ENCODE data around the gene SRD5A3. TPM values are rescaled to one million over a fixed set of nuclear protein-coding genes. Genes with fewer than 3 reads are reported as not detected.
A peak's percentile ranks its signal among the peaks of the same experiment; 100 is the strongest.

SRD5A3 gene
- total and polyA plus RNA-seq, 10 of the 15 experiments (the other 5 are each of a cell fraction or from before 2014, with no cell fraction given), result 1.6 to 20.4 (median 6.1) TPM

- TF ChIP-seq ASH2L (IDR thresholded peaks at IDR 0.05; ENCODE audit: borderline replicate concordance, low read depth) (no peak; the same call in 1 of the 2 replicates), IRF4 (IDR thresholded peaks at IDR 0.05; ENCODE audit: low read depth, low read length) (no peak), MXI1 (IDR thresholded peaks at IDR 0.05; ENCODE audit: low read depth, low read length) (peak; percentile 67), GABPA (IDR thresholded peaks at IDR 0.05; ENCODE audit: low read depth) (no peak), ZNF24 (IDR thresholded peaks at IDR 0.05) (no peak), ZSCAN29 (IDR thresholded peaks at IDR 0.05) (0 out of 2 replicates have a peak, but pooled peaks have one; percentile 25)
These were observed 49.7 kb downstream of the SRD5A3 start, which contains the start of gene TMEM165 (continued) for GRCh38 chr4:55395529-55396307.

GRCh38 chr4:55396308-55397125 is 50.5 kb downstream of the SRD5A3 start:
- POLR2A ChIA-PET, result interaction anchor here (0.7 to 2.3 kb wide), 9 partner anchors 10 to 552 kb away, joined by 3 to 7 read pairs (median 4); partner anchors contain the start of genes CEP135 and SRD5A3
- under 1% methylated on average over 41 of the region's 41 CpGs for WGBS (ENCODE audit: insufficient coverage, insufficient replicate concordance, low lambda C conversion rate, missing lambda C conversion rate)
- peaks cover 3% of the 10 kb centered on the region; the same call in 1 of the 2 replicates for H3K4me1 ChIP-seq (ENCODE audit: control insufficient read depth, insufficient read depth, low read length)
- TF ChIP-seq GABPA (IDR thresholded peaks at IDR 0.05; ENCODE audit: low read depth) (0 out of 2 replicates have a peak, but pooled peaks have one; percentile 1), NFIC (IDR thresholded peaks at IDR 0.05; ENCODE audit: low read depth, low read length) (no peak)
- TF ChIP-seq, protein P1, sequence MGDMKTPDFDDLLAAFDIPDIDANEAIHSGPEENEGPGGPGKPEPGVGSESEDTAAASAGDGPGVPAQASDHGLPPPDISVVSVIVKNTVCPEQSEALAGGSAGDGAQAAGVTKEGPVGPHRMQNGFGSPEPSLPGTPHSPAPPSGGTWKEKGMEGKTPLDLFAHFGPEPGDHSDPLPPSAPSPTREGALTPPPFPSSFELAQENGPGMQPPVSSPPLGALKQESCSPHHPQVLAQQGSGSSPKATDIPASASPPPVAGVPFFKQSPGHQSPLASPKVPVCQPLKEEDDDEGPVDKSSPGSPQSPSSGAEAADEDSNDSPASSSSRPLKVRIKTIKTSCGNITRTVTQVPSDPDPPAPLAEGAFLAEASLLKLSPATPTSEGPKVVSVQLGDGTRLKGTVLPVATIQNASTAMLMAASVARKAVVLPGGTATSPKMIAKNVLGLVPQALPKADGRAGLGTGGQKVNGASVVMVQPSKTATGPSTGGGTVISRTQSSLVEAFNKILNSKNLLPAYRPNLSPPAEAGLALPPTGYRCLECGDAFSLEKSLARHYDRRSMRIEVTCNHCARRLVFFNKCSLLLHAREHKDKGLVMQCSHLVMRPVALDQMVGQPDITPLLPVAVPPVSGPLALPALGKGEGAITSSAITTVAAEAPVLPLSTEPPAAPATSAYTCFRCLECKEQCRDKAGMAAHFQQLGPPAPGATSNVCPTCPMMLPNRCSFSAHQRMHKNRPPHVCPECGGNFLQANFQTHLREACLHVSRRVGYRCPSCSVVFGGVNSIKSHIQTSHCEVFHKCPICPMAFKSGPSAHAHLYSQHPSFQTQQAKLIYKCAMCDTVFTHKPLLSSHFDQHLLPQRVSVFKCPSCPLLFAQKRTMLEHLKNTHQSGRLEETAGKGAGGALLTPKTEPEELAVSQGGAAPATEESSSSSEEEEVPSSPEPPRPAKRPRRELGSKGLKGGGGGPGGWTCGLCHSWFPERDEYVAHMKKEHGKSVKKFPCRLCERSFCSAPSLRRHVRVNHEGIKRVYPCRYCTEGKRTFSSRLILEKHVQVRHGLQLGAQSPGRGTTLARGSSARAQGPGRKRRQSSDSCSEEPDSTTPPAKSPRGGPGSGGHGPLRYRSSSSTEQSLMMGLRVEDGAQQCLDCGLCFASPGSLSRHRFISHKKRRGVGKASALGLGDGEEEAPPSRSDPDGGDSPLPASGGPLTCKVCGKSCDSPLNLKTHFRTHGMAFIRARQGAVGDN (IDR thresholded peaks at IDR 0.05), result 0 out of 2 replicates have a peak, but pooled peaks have one; percentile 3
- TF ChIP-seq, protein P2, sequence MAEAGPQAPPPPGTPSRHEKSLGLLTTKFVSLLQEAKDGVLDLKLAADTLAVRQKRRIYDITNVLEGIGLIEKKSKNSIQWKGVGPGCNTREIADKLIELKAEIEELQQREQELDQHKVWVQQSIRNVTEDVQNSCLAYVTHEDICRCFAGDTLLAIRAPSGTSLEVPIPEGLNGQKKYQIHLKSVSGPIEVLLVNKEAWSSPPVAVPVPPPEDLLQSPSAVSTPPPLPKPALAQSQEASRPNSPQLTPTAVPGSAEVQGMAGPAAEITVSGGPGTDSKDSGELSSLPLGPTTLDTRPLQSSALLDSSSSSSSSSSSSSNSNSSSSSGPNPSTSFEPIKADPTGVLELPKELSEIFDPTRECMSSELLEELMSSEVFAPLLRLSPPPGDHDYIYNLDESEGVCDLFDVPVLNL (IDR thresholded peaks at IDR 0.05; ENCODE audit: low read depth, low read length), result no peak

More at GRCh38 chr4:55396308-55397125, 50.5 kb downstream of the SRD5A3 start:
- ChIA-PET RAD21 (ENCODE audit: unreplicated experiment) (interaction anchor here (0.7 to 6.1 kb wide), 3 partner anchors 13 to 1042 kb away, joined by 3 to 41 read pairs (median 3); no protein-coding TSS in a partner anchor), CTCF (interaction anchor here (8.4 kb wide), 1 partner anchor 13 kb away, joined by 75 read pairs; no protein-coding TSS in a partner anchor), SMC1A (ENCODE audit: uncharacterized antibody, unreplicated experiment) (interaction anchor here (1.0 to 3.3 kb wide), 4 partner anchors 22 to 149 kb away, joined by 3 to 12 read pairs (median 5); partner anchors contain the start of gene SRD5A3)
- Histone ChIP-seq H2AFZ (ENCODE audit: control insufficient read depth, low read depth, low read length) (peak overlapping the region; percentile 94), H3K4me3 (peak overlapping the region; percentile 88), H3K4me2 (ENCODE audit: control insufficient read depth, insufficient read depth) (peak overlapping the region; percentile 82), H3K9me3 (replicated peaks; ENCODE audit: control insufficient read depth, insufficient read depth, low read length) (no peaks in the 10 kb centered on the region), H3K27me3 (replicated peaks in 1 of 2; ENCODE audit: control insufficient read depth in 2 of 2, insufficient read depth in 2 of 2, low read length in 1 of 2) (no peaks in the 10 kb centered on the region), H3K27ac (ENCODE audit: control insufficient read depth, insufficient read depth) (peak overlapping the region; percentile 91), H3K9ac (ENCODE audit: control insufficient read depth, insufficient read depth, low read length) (peak overlapping the region; percentile 91), H3K36me3 (ENCODE audit: control insufficient read depth in 2 of 2, insufficient read depth in 2 of 2, low read length in 1 of 2) (peaks cover 0 to 4% of the 10 kb centered on the region in 2 experiments; a peak in 1 of 4 replicates), H3K79me2 (ENCODE audit: control insufficient read depth, insufficient read depth, low read length) (peaks cover 57% of the 10 kb centered on the region), H4K20me1 (ENCODE audit: control insufficient read depth, insufficient read depth) (0 out of 2 replicates have a peak, but pooled peaks cover 2% of the 10 kb centered on the region)
- intact Hi-C loops (cut with micrococcal nuclease; ENCODE audit: unreplicated experiment), result loop anchor here (2.0 to 5.0 kb wide), 3 partner anchors 49 to 456 kb away; partner anchors contain the start of genes CLOCK, EXOC1 and SRD5A3
- DNase-seq (ENCODE audit: low read depth, low spot score), result no peak
- no TSS peak for BruUV-seq (replicated peaks)
- in situ Hi-C loops (cut with MboI), result loop anchor here (5.0 kb wide), 1 partner anchor 151 kb away; the partner anchor contains the start of gene CLOCK
- FAIRE-seq, result no peak
- peak; percentile 36 for ATAC-seq

All from GM12878 (cell line).